Ovary (tissue), 3 donors: ENCODE data around the gene HSDL1.

Source experiments
- CTCF ChIP-seq, 3 donors: fragments of 450-650 bp in 2 of 3; fragments of 200-600 bp in 1 of 3; IDR thresholded peaks; one replicate each; pipeline versions ENCODE4 v1.5.1 to v1.8.0; 2016 to 2022; ENCODE audit warnings: antibody characterized with exemption in 3 of 3, mild to moderate bottlenecking in 1 of 3
- EP300 ChIP-seq: sonication (generic); formaldehyde crosslinking; IDR thresholded peaks from one replicate; pipeline ENCODE4 v1.6.1; 2017; ENCODE audit warnings: antibody characterized with exemption
- POLR2A ChIP-seq: fragments of 450-650 bp; IDR thresholded peaks from one replicate; pipeline ENCODE4 v1.6.1; 2017; ENCODE audit warnings: antibody characterized with exemption, mild to moderate bottlenecking, moderate library complexity
- donor health status: DM: no; HTN: no; CAD: no.

GRCh38 chr16:84155226-84155625 lies 10.2 kb upstream of the HSDL1 start:
- TF ChIP-seq EP300 (no peak), CTCF (IDR thresholded peaks at IDR 0.05) (no peak), POLR2A (no peak)
